Neural cell (in vitro differentiated cells): ENCODE measurements around the gene RCAN1. TPM values are rescaled to one million over a fixed set of nuclear protein-coding genes. Genes with fewer than 3 reads are reported as not detected.

Experiments
- H2AFZ ChIP-seq: fragments of 200-600, 300-800 bp; sonication (generic), shearing (Covaris generic); 2 replicates; pipeline ENCODE4 v1.6.0; 2014; ENCODE audit warnings: low read depth, mild to moderate bottlenecking, antibody characterized with exemption, low read length, moderate library complexity
- H3F3A ChIP-seq: fragments of 200-600 bp; shearing (Covaris generic); 2 replicates; pipeline ENCODE4 v1.6.1; 2016; ENCODE audit warnings: mild to moderate bottlenecking, moderate library complexity, mixed read lengths, antibody characterized with exemption, low read length; ENCODE audit not compliant: insufficient read depth, poor library complexity, severe bottlenecking
- H3K27ac ChIP-seq: fragments of 200-600, 300-800 bp; sonication (generic), shearing (Covaris generic); 2 replicates; pipeline ENCODE4 v1.5.1; 2014; ENCODE audit warnings: mild to moderate bottlenecking, low read length, moderate library complexity
- H3K27me3 ChIP-seq: fragments of 300-800, 200-600 bp; sonication (generic), shearing (Covaris generic); 2 replicates; pipeline ENCODE4 v1.6.0; 2014; ENCODE audit warnings: mild to moderate bottlenecking, low read depth, low read length, moderate library complexity; ENCODE audit not compliant: insufficient read depth
- H3K36me3 ChIP-seq: fragments of 300-800, 200-600 bp; sonication (generic), shearing (Covaris generic); 2 replicates; pipeline ENCODE4 v1.5.1; 2014; ENCODE audit warnings: mild to moderate bottlenecking, antibody characterized with exemption, low read length, moderate library complexity; ENCODE audit not compliant: insufficient read depth
- H3K4me2 ChIP-seq: fragments of 300-800, 200-600 bp; sonication (generic), shearing (Covaris generic); 2 replicates; pipeline ENCODE4 v1.6.0; 2014; ENCODE audit warnings: mild to moderate bottlenecking, low read length
- H3K4me3 ChIP-seq: fragments of 300-800, 200-600 bp; sonication (generic), shearing (Covaris generic); 2 replicates; pipeline ENCODE4 v1.5.1; 2014; ENCODE audit warnings: mild to moderate bottlenecking, low read length, moderate library complexity
- H3K79me2 ChIP-seq: fragments of 200-600 bp; shearing (Covaris generic); replicated peaks from 2 replicates; pipeline ENCODE4 v1.6.0; 2014; ENCODE audit warnings: mild to moderate bottlenecking, low read length, moderate library complexity; ENCODE audit not compliant: insufficient read depth
- H3K9ac ChIP-seq: fragments of 300-800, 200-600 bp; sonication (generic), shearing (Covaris generic); 2 replicates; pipeline ENCODE4 v1.6.1; 2016; ENCODE audit warnings: mild to moderate bottlenecking, low read length, mixed read lengths
- H3K9me2 ChIP-seq: fragments of 200-600 bp; shearing (Covaris generic); 2 replicates; pipeline ENCODE4 v1.6.1; 2016; ENCODE audit warnings: mild to moderate bottlenecking, low read length, mixed read lengths; ENCODE audit not compliant: insufficient read depth
- H3K9me3 ChIP-seq: fragments of 200-600, 300-800 bp; sonication (generic), shearing (Covaris generic); 2 replicates; pipeline ENCODE4 v1.6.1; 2016; ENCODE audit warnings: mild to moderate bottlenecking, mixed run types, low read length, moderate library complexity, mixed read lengths
- H4K20me1 ChIP-seq: fragments of 200-600 bp; shearing (Covaris generic); 2 replicates; pipeline ENCODE4 v1.6.1; 2016; ENCODE audit warnings: mild to moderate bottlenecking, mixed run types; ENCODE audit not compliant: insufficient read depth
- CTCF ChIP-seq: fragments of 450-650 bp; IDR thresholded peaks from 2 replicates; pipeline ENCODE4 v1.5.1; 2014; ENCODE audit warnings: antibody characterized with exemption, mild to moderate bottlenecking, moderate library complexity; ENCODE audit not compliant: poor library complexity, severe bottlenecking
- EP300 ChIP-seq: fragments of 450-650 bp; conservative IDR thresholded peaks from 2 replicates; pipeline ENCODE4 v1.6.1; 2014; ENCODE audit warnings: antibody characterized with exemption, mild to moderate bottlenecking, moderate library complexity; ENCODE audit not compliant: poor library complexity, severe bottlenecking
- EZH2 ChIP-seq: fragments of 200-600, 300-800 bp; shearing (Covaris generic), sonication (generic); IDR thresholded peaks from 2 replicates; pipeline ENCODE4 v1.6.1; 2014; ENCODE audit warnings: antibody characterized with exemption, low read length, borderline replicate concordance, mild to moderate bottlenecking; ENCODE audit not compliant: insufficient read depth, poor library complexity, severe bottlenecking
- MXI1 ChIP-seq: fragments of 450-650 bp; conservative IDR thresholded peaks from 2 replicates; pipeline ENCODE4 v1.6.1; 2014; ENCODE audit warnings: antibody characterized with exemption, mild to moderate bottlenecking; ENCODE audit not compliant: poor library complexity, severe bottlenecking
- POLR2AphosphoS5 ChIP-seq: IDR thresholded peaks from 2 replicates; pipeline ENCODE4 v1.6.1; 2012
- RAD21 ChIP-seq: fragments of 450-650 bp; conservative IDR thresholded peaks from 2 replicates; pipeline ENCODE4 v1.6.1; 2014; ENCODE audit warnings: antibody characterized with exemption, mild to moderate bottlenecking, moderate library complexity
- SMC3 ChIP-seq: fragments of 450-650 bp; conservative IDR thresholded peaks from 2 replicates; pipeline ENCODE4 v1.6.1; 2014; ENCODE audit warnings: antibody characterized with exemption, mild to moderate bottlenecking, moderate library complexity; ENCODE audit not compliant: poor library complexity
- TAF1 ChIP-seq: IDR thresholded peaks from 2 replicates; pipeline ENCODE4 v1.6.1; 2012; ENCODE audit warnings: low read depth
- polyA plus RNA-seq: library from polyadenylated mRNA; depleted of rRNA; stranded (reverse); fragments of >200 nt; gene quantifications from 2 replicates; pipeline ENCODE4 v1.2.3, GENCODE V29; 2014
- TF ChIP-seq, protein P1 (sequence below): IDR thresholded peaks from 2 replicates; pipeline ENCODE4 v1.6.1; 2012; ENCODE audit warnings: borderline replicate concordance

Gene RCAN1
- polyA plus RNA-seq, 1 donor from 2014 or later: 46.0 TPM

DNA sequence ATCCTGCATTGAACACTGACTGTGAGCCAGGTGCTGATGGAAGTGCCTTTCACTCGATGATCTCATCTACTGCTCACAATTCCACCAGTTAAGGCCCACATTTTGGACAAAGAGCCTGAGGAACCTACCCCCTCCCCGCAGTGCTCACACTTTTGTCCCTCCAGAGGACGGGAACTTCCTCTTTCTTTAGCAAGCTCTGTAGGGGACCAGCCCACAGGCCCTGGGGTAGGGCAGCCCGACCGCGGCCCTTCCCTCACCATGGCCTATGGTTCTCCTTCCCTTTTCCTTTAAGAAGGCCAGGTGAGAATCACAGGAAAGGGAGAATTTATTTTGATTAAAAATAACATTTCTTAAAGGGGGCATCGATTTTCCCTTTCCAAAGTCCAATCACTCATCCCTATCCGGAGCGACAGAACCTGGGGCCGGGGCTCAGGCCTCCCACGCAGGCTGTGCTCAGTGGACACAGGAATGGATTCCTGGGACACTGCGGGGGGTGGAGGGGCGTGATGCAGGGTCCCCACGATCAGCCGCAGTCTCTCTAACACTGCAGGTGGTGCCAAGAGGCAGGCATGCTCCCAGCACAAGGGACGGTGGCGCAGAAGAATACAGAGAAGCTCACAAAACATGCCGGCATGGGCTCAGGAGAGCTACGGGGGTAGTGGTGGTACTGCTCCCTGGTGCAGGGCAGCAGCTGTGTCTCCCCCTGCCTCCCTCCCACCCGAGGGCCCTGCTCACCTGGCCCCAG is 94.0 kb downstream of the RCAN1 start:
- Histone ChIP-seq H2AFZ (no peak overlapping the region), H3K79me2 (no peaks in the 10 kb centered on the region), H3K27ac (no peak overlapping the region), H3F3A (no peaks in the 10 kb centered on the region), H3K36me3 (peaks cover 9% of the 10 kb centered on the region), H3K4me2 (no peak overlapping the region), H4K20me1 (no peaks in the 10 kb centered on the region), H3K27me3 (no peaks in the 10 kb centered on the region), H3K9ac (no peak overlapping the region), H3K4me3 (no peak overlapping the region), H3K9me3 (no peaks in the 10 kb centered on the region), H3K9me2 (no peaks in the 10 kb centered on the region)
- TF ChIP-seq POLR2AphosphoS5: no peak
- no peak for TF ChIP-seq RAD21
- no peak for TF ChIP-seq MXI1
- no peak for TF ChIP-seq EZH2
- TF ChIP-seq EP300: no peak
- TF ChIP-seq, protein P1, sequence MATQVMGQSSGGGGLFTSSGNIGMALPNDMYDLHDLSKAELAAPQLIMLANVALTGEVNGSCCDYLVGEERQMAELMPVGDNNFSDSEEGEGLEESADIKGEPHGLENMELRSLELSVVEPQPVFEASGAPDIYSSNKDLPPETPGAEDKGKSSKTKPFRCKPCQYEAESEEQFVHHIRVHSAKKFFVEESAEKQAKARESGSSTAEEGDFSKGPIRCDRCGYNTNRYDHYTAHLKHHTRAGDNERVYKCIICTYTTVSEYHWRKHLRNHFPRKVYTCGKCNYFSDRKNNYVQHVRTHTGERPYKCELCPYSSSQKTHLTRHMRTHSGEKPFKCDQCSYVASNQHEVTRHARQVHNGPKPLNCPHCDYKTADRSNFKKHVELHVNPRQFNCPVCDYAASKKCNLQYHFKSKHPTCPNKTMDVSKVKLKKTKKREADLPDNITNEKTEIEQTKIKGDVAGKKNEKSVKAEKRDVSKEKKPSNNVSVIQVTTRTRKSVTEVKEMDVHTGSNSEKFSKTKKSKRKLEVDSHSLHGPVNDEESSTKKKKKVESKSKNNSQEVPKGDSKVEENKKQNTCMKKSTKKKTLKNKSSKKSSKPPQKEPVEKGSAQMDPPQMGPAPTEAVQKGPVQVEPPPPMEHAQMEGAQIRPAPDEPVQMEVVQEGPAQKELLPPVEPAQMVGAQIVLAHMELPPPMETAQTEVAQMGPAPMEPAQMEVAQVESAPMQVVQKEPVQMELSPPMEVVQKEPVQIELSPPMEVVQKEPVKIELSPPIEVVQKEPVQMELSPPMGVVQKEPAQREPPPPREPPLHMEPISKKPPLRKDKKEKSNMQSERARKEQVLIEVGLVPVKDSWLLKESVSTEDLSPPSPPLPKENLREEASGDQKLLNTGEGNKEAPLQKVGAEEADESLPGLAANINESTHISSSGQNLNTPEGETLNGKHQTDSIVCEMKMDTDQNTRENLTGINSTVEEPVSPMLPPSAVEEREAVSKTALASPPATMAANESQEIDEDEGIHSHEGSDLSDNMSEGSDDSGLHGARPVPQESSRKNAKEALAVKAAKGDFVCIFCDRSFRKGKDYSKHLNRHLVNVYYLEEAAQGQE: no peak
- no peak for TF ChIP-seq SMC3
- TF ChIP-seq TAF1: no peak
- TF ChIP-seq CTCF: no peak

GRCh38 chr21:34520281-34520680 is 94.6 kb downstream of the RCAN1 start:
- Histone ChIP-seq H2AFZ (no peak overlapping the region), H3K27ac (no peak overlapping the region), H3K9me3 (no peaks in the 10 kb centered on the region), H3K4me2 (no peak overlapping the region), H3K4me3 (no peak overlapping the region), H3K79me2 (no peaks in the 10 kb centered on the region), H3K9ac (no peak overlapping the region), H3K9me2 (no peaks in the 10 kb centered on the region), H3F3A (no peaks in the 10 kb centered on the region), H3K27me3 (no peaks in the 10 kb centered on the region), H3K36me3 (peaks cover 9% of the 10 kb centered on the region), H4K20me1 (no peaks in the 10 kb centered on the region)
- TF ChIP-seq, protein P1: no peak
- TF ChIP-seq SMC3: no peak
- no peak for TF ChIP-seq RAD21
- no peak for TF ChIP-seq MXI1
- no peak for TF ChIP-seq CTCF
- no peak for TF ChIP-seq TAF1
- no peak for TF ChIP-seq EP300
- no peak for TF ChIP-seq EZH2
- no peak for TF ChIP-seq POLR2AphosphoS5
